OCI-LY1 (cell line): ENCODE measurements around the gene GBF1.
"Not testable (repeated sequence)": the region's sequence is repeated elsewhere in the genome, so short reads cannot be mapped to it uniquely, and the experiment has no call there.

Experiments used
- CTCF ChIP-seq: fragments of 200-600 bp; sonication (generic), shearing (Covaris generic); IDR thresholded peaks from 2 replicates; pipeline ENCODE4 v1.5.1; 2017; ENCODE audit warnings: mild to moderate bottlenecking, antibody characterized with exemption, low read length, moderate library complexity, mixed read lengths
- EZH2 ChIP-seq: fragments of 200-600 bp; sonication (generic), shearing (Covaris generic); IDR thresholded peaks from 2 replicates; pipeline ENCODE4 v1.8.0; 2017; ENCODE audit warnings: borderline replicate concordance, mixed run types, mild to moderate bottlenecking, antibody characterized with exemption, low read length, moderate library complexity, mixed read lengths

GRCh38 chr10:102300912-102301311 lies 55.6 kb downstream of the GBF1 start:
- not testable (repeated sequence) for TF ChIP-seq CTCF, EZH2
